ENCODE measurements around the gene RAB15. TPM values are rescaled to one million over a fixed set of nuclear protein-coding genes. Genes with fewer than 3 reads are reported as not detected.

RAB15 gene
- total RNA-seq, 2 experiments from 2014 or later: 2.8 to 3.6 TPM

DNA sequence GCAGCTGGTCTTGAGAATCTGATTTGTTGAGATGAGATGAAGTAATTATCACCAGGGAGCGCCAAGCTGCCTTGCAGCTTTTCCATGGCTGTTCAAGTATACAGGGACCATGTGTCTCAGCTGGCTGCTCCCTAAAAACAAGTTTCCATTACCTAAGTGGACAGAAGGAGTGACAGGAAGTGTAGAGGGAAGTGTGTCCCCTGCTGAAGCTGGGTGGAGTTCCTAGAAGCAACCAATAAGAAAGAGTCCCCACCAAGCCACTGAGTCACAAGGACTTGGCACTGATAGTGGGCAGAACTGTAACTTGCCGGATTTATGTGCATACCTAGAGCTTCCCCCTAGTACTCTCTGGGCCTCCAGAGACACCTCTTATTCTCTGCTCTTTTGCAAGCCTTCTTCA is 28.1 kb downstream of the RAB15 start:
- Mint-ChIP-seq H3K4me3 (no peak overlapping the region), H3K27me3 (ENCODE audit: low read depth) (no peaks in the 10 kb centered on the region), H3K36me3 (ENCODE audit: low read depth) (peaks cover 24% of the 10 kb centered on the region), H3K4me1 (ENCODE audit: low read depth) (peaks cover 31% of the 10 kb centered on the region), H3K27ac (peak overlapping the region; percentile 12), H3K9me3 (ENCODE audit: insufficient read depth) (no peaks in the 10 kb centered on the region)
- ATAC-seq (no peak), DNase-seq (no peak)
- ChIA-PET POLR2A (interaction anchor here (1.1 kb wide), 1 partner anchor 29 kb away, joined by 4 read pairs; no protein-coding TSS in a partner anchor), CTCF (interaction anchor here (0.5 to 2.0 kb wide), 5 partner anchors 10 to 53 kb away, joined by 3 to 6 read pairs (median 4); no protein-coding TSS in a partner anchor)

DNA sequence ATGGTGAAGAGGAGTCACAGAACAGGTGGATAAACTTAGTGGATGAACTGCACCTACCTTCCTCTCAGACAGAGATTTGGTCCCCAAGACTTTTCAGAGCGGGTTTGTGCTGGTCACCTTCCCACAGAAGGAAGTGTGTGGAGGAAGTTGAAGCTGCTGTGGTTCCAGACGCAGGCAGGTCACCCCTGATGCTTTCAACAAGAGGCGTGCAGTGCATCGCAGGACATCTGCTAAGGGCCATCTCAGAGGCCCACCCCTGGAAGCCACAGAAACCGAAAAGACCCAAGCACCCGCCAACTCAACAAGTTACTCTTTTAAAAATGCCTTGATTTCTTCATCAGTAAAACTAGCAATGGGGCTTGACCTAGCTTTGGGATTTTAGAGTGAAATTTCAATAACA is 28.6 kb downstream of the RAB15 start:
- ATAC-seq (no peak), DNase-seq (no peak)
- ChIA-PET POLR2A (no interaction called here), CTCF (interaction anchor here (0.5 to 2.0 kb wide), 3 partner anchors 10 to 54 kb away, joined by 3 to 6 read pairs (median 4); no protein-coding TSS in a partner anchor)
- Mint-ChIP-seq H3K4me3 (no peak overlapping the region), H3K9me3 (ENCODE audit: insufficient read depth) (no peaks in the 10 kb centered on the region), H3K4me1 (ENCODE audit: low read depth) (peaks cover 31% of the 10 kb centered on the region), H3K36me3 (ENCODE audit: low read depth) (peaks cover 29% of the 10 kb centered on the region), H3K27ac (peak overlapping the region; percentile 39), H3K27me3 (ENCODE audit: low read depth) (no peaks in the 10 kb centered on the region)

- DNase-seq (no peak), ATAC-seq (no peak)
- Mint-ChIP-seq H3K27me3 (ENCODE audit: low read depth) (no peaks in the 10 kb centered on the region), H3K4me1 (ENCODE audit: low read depth) (peaks cover 34% of the 10 kb centered on the region), H3K27ac (peak within 1 kb of the TSS; percentile 39), H3K36me3 (ENCODE audit: low read depth) (peaks cover 33% of the 10 kb centered on the region), H3K9me3 (ENCODE audit: insufficient read depth) (no peaks in the 10 kb centered on the region), H3K4me3 (no peak within 1 kb of the TSS)
- CTCF ChIA-PET: interaction anchor here (2.0 kb wide), 1 partner anchor 51 kb away, joined by 6 read pairs; no protein-coding TSS in a partner anchor
- POLR2A ChIA-PET: no interaction called here
These were observed 29.5 kb downstream of the RAB15 start, which contains the start of gene GPX2 for GRCh38 chr14:64942531-64943111. Gene GPX2 (minus strand): TSS chr14:64942745. CDS start chr14:64942726, 19 bp downstream.

GRCh38 chr14:64940336-64940910 is 31.7 kb downstream of the RAB15 start:
- POLR2A ChIA-PET: no interaction called here
- Mint-ChIP-seq H3K4me1 (ENCODE audit: low read depth) (peaks cover 36% of the 10 kb centered on the region), H3K4me3 (no peak overlapping the region), H3K27ac (no peak overlapping the region), H3K27me3 (ENCODE audit: low read depth) (no peaks in the 10 kb centered on the region), H3K36me3 (ENCODE audit: low read depth) (peaks cover 37% of the 10 kb centered on the region), H3K9me3 (ENCODE audit: insufficient read depth) (no peaks in the 10 kb centered on the region)
- ATAC-seq (no peak), DNase-seq (no peak)
- CTCF ChIA-PET: no interaction called here

DNA sequence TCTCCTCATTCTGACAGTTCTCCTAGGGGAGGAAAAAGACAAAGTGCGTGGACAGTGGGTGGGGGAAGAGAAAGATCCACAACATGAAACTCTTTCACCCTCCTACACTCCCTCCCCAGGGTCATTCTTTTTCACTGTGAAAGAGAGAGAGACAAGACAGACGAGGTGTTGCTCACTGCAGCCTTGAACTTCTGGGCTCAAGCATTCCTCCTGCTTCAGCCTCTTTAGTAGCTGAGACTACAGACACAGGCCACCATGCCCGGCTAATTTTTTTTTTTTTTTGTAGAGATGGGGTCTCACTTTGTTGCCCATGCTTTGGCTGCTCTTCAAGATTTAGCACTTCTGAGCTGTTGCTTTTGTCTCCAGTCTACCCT is 32.3 kb downstream of the RAB15 start:
- H3K9me3 Mint-ChIP-seq (ENCODE audit: insufficient read depth): no peaks in the 10 kb centered on the region
- peaks cover 38% of the 10 kb centered on the region for H3K36me3 Mint-ChIP-seq (ENCODE audit: low read depth)
- no peaks in the 10 kb centered on the region for H3K27me3 Mint-ChIP-seq (ENCODE audit: low read depth)
- ChIA-PET CTCF (interaction anchor here (0.6 kb wide), 1 partner anchor 314 kb away, joined by 3 read pairs; no protein-coding TSS in a partner anchor), POLR2A (no interaction called here)
- ATAC-seq (no peak), DNase-seq (no peak)
- peaks cover 40% of the 10 kb centered on the region for H3K4me1 Mint-ChIP-seq (ENCODE audit: low read depth)
- H3K27ac Mint-ChIP-seq: no peak overlapping the region
- H3K4me3 Mint-ChIP-seq: no peak overlapping the region

GRCh38 chr14:64938972-64939816 is 32.9 kb downstream of the RAB15 start:
- CTCF ChIA-PET: interaction anchor here (0.6 to 0.8 kb wide), 2 partner anchors 42 to 313 kb away, joined by 3 read pairs; no protein-coding TSS in a partner anchor
- POLR2A ChIA-PET: no interaction called here
- Mint-ChIP-seq H3K27ac (no peak overlapping the region), H3K9me3 (ENCODE audit: insufficient read depth) (no peaks in the 10 kb centered on the region), H3K4me3 (no peak overlapping the region), H3K4me1 (ENCODE audit: low read depth) (peaks cover 42% of the 10 kb centered on the region), H3K27me3 (ENCODE audit: low read depth) (no peaks in the 10 kb centered on the region), H3K36me3 (ENCODE audit: low read depth) (peaks cover 43% of the 10 kb centered on the region)
- DNase-seq: no peak
- ATAC-seq: no peak

DNA sequence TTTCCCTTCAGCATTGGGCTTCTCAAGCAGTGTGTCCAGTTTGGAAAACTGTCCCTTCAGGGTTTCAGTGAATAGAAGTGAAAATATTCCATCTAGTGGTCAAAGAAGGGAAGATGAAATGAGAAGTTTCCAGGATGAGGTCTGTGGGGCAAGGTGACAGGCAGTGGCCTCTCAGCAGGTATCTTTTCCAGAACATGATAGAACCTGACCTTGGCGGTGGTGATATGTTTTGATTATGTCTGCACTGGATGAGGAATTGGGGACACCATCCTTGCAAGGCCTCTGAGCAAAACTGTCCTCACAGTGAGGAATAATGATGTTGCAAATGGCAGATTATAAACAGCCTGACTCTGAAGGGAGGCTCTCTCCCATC is 34.3 kb downstream of the RAB15 start:
- DNase-seq: no peak
- Mint-ChIP-seq H3K9me3 (ENCODE audit: insufficient read depth) (no peaks in the 10 kb centered on the region), H3K36me3 (ENCODE audit: low read depth) (peaks cover 48% of the 10 kb centered on the region), H3K4me1 (ENCODE audit: low read depth) (peaks cover 30% of the 10 kb centered on the region), H3K27ac (no peak overlapping the region), H3K27me3 (ENCODE audit: low read depth) (no peaks in the 10 kb centered on the region), H3K4me3 (no peak overlapping the region)
- ChIA-PET POLR2A (interaction anchor here (0.9 kb wide), 1 partner anchor 16 kb away, joined by 3 read pairs; no protein-coding TSS in a partner anchor), CTCF (interaction anchor here (1.2 to 2.3 kb wide), 3 partner anchors 13 to 49 kb away, joined by 4 to 9 read pairs (median 4); partner anchors contain the start of genes CHURC1 and FNTB)
- no peak for ATAC-seq

GRCh38 chr14:64937171-64937820 is 34.8 kb downstream of the RAB15 start:
- ATAC-seq: no peak
- H3K4me1 Mint-ChIP-seq (ENCODE audit: low read depth): peaks cover 26% of the 10 kb centered on the region
- peaks cover 52% of the 10 kb centered on the region for H3K36me3 Mint-ChIP-seq (ENCODE audit: low read depth)
- no peak overlapping the region for H3K4me3 Mint-ChIP-seq
- H3K9me3 Mint-ChIP-seq (ENCODE audit: insufficient read depth): no peaks in the 10 kb centered on the region
- ChIA-PET CTCF (interaction anchor here (0.8 to 2.3 kb wide), 13 partner anchors 10 to 114 kb away, joined by 3 to 10 read pairs (median 4); partner anchors contain the start of genes CHURC1 and FNTB), POLR2A (interaction anchor here (0.9 to 2.3 kb wide), 2 partner anchors 16 to 23 kb away, joined by 3 to 13 read pairs; partner anchors contain the start of gene CHURC1)
- no peak for DNase-seq
- H3K27ac Mint-ChIP-seq: no peak overlapping the region
- no peaks in the 10 kb centered on the region for H3K27me3 Mint-ChIP-seq (ENCODE audit: low read depth)

- Mint-ChIP-seq H3K4me3 (peak overlapping the region; percentile 2), H3K27me3 (ENCODE audit: low read depth) (no peaks in the 10 kb centered on the region), H3K4me1 (ENCODE audit: low read depth) (peaks cover 26% of the 10 kb centered on the region), H3K27ac (peak overlapping the region; percentile 7), H3K36me3 (ENCODE audit: low read depth) (peaks cover 60% of the 10 kb centered on the region), H3K9me3 (ENCODE audit: insufficient read depth) (no peaks in the 10 kb centered on the region)
- POLR2A ChIA-PET: interaction anchor here (0.6 to 2.3 kb wide), 2 partner anchors 12 to 21 kb away, joined by 3 to 13 read pairs; partner anchors contain the start of gene CHURC1
- DNase-seq: no peak
- ATAC-seq: peak; percentile 60
- CTCF ChIA-PET: interaction anchor here (0.6 to 2.3 kb wide), 6 partner anchors 9 to 498 kb away, joined by 3 to 9 read pairs (median 4); no protein-coding TSS in a partner anchor
These were observed 36.6 kb downstream of the RAB15 start for GRCh38 chr14:64935508-64935907.

DNA sequence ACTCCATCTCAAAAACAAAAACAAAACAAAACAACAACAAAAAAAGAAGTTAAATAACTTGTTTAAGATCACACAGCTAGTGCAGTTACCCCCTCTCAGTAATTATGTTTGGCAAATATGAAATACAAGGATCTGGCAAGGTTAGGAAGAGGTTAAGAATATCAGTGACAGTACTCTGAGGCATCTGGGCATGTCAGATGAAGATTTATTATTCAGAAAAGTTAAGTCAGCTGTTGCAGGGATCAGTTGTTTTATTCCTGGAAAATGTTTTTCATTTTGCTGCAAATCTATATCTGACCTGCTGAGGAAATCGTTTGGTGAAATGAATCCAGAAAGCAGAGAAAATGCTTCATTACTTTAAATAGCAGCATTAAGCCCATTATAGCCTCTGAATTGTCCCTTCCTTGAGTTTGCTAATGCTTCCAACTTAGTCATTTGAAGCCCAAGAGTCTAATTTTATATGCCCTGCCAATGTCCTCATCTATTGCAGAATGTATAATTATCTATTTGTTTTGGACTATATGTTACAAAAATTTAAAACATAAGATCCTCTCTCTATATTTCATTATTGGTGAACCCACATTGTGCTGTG is 37.7 kb downstream of the RAB15 start:
- ChIA-PET POLR2A (no interaction called here), CTCF (no interaction called here)
- H3K4me1 Mint-ChIP-seq (ENCODE audit: low read depth): peaks cover 29% of the 10 kb centered on the region

GRCh38 chr14:64932231-64932630 is 39.9 kb downstream of the RAB15 start:
- Mint-ChIP-seq H3K27ac (no peak overlapping the region), H3K36me3 (ENCODE audit: low read depth) (peaks cover 43% of the 10 kb centered on the region), H3K27me3 (ENCODE audit: low read depth) (no peaks in the 10 kb centered on the region), H3K4me3 (no peak overlapping the region), H3K4me1 (ENCODE audit: low read depth) (peaks cover 22% of the 10 kb centered on the region), H3K9me3 (ENCODE audit: insufficient read depth) (no peaks in the 10 kb centered on the region)
- POLR2A ChIA-PET: no interaction called here
- ATAC-seq (no peak), DNase-seq (no peak)
- CTCF ChIA-PET: interaction anchor here (1.2 kb wide), 1 partner anchor 40 kb away, joined by 4 read pairs; no protein-coding TSS in a partner anchor

More for the DNA sequence above, 37.7 kb downstream of the RAB15 start:
- Mint-ChIP-seq H3K27me3 (ENCODE audit: low read depth) (no peaks in the 10 kb centered on the region), H3K4me3 (no peak overlapping the region), H3K27ac (no peak overlapping the region), H3K36me3 (ENCODE audit: low read depth) (peaks cover 57% of the 10 kb centered on the region), H3K9me3 (ENCODE audit: insufficient read depth) (no peaks in the 10 kb centered on the region)
- DNase-seq (no peak), ATAC-seq (no peak)

Data from activated CD8-positive, alpha-beta T cell treated with anti-CD3 and anti-CD28 coated beads, Interleukin-2, amount 10 ng/mL, durations not matched to agents 7 days and 5 days (primary cell).